Neutrophil (primary cell): Measurements from ENCODE around the gene CNTN2.

Source experiments
- H3K27ac ChIP-seq: fragments of 200-600 bp; sonication (generic); 2 replicates; pipeline ENCODE4 v1.5.1; 2016; ENCODE audit warnings: mild to moderate bottlenecking, moderate library complexity
- H3K27me3 ChIP-seq: fragments of 200-600 bp; sonication (generic); 2 replicates; pipeline ENCODE4 v1.6.0; 2016; ENCODE audit warnings: mild to moderate bottlenecking
- H3K36me3 ChIP-seq: fragments of 200-600 bp; sonication (generic); 2 replicates; pipeline ENCODE4 v1.5.1; 2017
- H3K4me1 ChIP-seq, 2 experiments: fragments of 200-600 bp in 1 of 2; sonication (generic) in 1 of 2; 1 replicate in 1 of 2; 2 replicates in 1 of 2; pipeline versions ENCODE4 v1.5.1 to v1.6.1; 2013 to 2016; ENCODE audit warnings: low read depth in 1 of 2, low read length in 1 of 2, mild to moderate bottlenecking in 1 of 2, moderate library complexity in 1 of 2; ENCODE audit not compliant: control insufficient read depth in 1 of 2, insufficient read depth in 1 of 2
- H3K4me3 ChIP-seq, 2 experiments: fragments of 200-600 bp in 1 of 2; sonication (generic) in 1 of 2; 1 replicate in 1 of 2; 2 replicates in 1 of 2; pipeline ENCODE4 v1.5.1; 2013 to 2016; ENCODE audit warnings: low read depth in 1 of 2, low read length in 1 of 2, mild to moderate bottlenecking in 1 of 2, moderate library complexity in 1 of 2
- H3K9me3 ChIP-seq: fragments of 200-600 bp; sonication (generic); 2 replicates; pipeline ENCODE4 v1.5.1; 2016
- CTCF ChIP-seq: fragments of 200-600 bp; sonication (generic); IDR thresholded peaks from 2 replicates; pipeline ENCODE4 v1.5.1; 2016; ENCODE audit warnings: antibody characterized with exemption

The CNTN2 gene

GRCh38 chr1:205088341-205088740 is 45.3 kb downstream of the CNTN2 start:
- Histone ChIP-seq H3K36me3 (peaks cover 94% of the 10 kb centered on the region), H3K4me1 (no peaks in the 10 kb centered on the region), H3K9me3 (no peaks in the 10 kb centered on the region), H3K27ac (no peak overlapping the region), H3K27me3 (no peaks in the 10 kb centered on the region), H3K4me3 (no peak overlapping the region)
- TF ChIP-seq CTCF, result no peak

DNA sequence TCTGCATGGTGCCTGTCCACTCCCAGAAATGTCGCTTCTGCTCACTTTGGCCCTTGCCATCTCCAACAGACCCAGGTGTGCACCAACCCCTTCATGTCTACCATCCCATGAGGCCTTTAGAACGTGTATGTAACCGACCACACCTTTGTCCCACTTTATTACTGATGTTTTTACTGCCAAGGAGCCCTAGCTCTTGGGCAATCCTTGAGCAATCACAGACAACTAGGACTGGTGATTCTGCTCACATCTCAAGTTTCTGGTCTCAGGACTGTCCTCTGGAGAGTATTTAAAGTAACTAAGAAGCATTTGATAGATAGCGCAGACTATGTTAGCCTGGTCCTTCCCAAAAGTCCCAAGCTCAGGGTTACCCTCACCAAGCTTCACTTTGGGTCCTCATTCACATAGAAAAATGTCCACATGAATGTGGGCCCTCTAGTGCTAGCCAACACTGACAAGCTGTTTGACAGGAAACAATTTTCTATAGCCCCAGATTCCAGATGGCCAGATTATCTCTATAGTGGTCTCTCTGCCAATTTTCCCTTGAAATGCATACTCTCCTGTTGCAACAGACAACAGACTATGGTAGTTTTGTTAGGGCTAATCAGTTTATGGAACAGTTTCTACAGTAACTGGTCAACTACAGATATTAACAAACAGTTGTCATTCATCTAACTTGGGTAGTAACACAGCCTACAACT is 48.2 kb downstream of the CNTN2 start:
- Histone ChIP-seq H3K9me3 (no peaks in the 10 kb centered on the region), H3K27ac (no peak overlapping the region), H3K4me1 (no peaks in the 10 kb centered on the region), H3K4me3 (no peak overlapping the region), H3K36me3 (peaks cover 94% of the 10 kb centered on the region), H3K27me3 (no peaks in the 10 kb centered on the region)
- TF ChIP-seq CTCF, result no peak

DNA sequence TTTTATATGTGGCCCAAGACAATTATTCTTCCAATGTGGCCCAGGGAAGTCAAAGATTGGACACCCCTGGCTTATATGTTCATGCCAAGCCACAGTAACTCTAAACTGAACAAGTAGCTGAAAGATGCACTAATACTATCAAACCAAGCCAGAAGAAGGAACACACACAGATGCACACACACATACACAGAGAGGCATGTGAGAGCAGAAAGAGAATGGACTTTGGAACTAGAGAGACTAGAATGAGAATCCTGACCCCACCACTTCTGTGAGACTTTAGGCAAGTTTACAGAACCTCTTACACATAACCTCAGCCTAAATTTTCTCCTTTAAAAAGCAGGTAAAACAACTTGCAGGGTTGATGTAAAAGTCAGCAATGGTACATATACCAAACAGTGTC is 52.4 kb downstream of the CNTN2 start:
- peaks cover 98% of the 10 kb centered on the region for H3K36me3 ChIP-seq
- TF ChIP-seq CTCF, result no peak
- no peaks in the 10 kb centered on the region for H3K4me1 ChIP-seq
- H3K9me3 ChIP-seq, result no peaks in the 10 kb centered on the region
- H3K4me3 ChIP-seq, result no peak overlapping the region
- no peak overlapping the region for H3K27ac ChIP-seq
- H3K27me3 ChIP-seq, result no peaks in the 10 kb centered on the region

- H3K4me1 ChIP-seq, result no peaks in the 10 kb centered on the region
- H3K27ac ChIP-seq, result no peak overlapping the region
- no peaks in the 10 kb centered on the region for H3K27me3 ChIP-seq
- no peak for TF ChIP-seq CTCF
- H3K9me3 ChIP-seq, result no peaks in the 10 kb centered on the region
- H3K4me3 ChIP-seq, result no peak overlapping the region
- H3K36me3 ChIP-seq, result peaks cover 97% of the 10 kb centered on the region
These were observed 55.2 kb downstream of the CNTN2 start for GRCh38 chr1:205098242-205098641.

DNA sequence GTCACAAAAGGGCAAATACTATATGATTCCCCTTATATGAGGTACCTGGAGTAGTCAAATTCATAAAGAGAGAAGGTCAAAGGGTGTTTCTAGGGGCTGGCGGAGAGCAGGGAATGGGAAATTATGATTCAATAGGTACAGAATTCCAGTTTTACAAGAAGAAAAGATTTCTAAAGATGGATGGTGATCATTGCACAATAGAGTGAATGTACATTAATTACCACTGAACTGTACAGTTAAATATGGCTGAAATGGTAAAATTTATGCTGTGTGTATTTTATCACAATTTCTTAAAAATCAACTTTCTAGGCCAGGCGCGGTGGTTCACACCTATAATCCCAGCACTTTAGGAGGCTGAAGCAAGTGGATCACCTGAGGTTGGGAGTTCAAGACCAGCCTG is 59.4 kb downstream of the CNTN2 start:
- peaks cover 90% of the 10 kb centered on the region for H3K36me3 ChIP-seq
- H3K27ac ChIP-seq, result no peak overlapping the region
- TF ChIP-seq CTCF, result no peak

More for the DNA sequence above, 59.4 kb downstream of the CNTN2 start:
- Histone ChIP-seq H3K9me3 (no peaks in the 10 kb centered on the region), H3K27me3 (no peaks in the 10 kb centered on the region), H3K4me1 (no peaks in the 10 kb centered on the region), H3K4me3 (no peak overlapping the region)
